Suprapubic skin (tissue), 4 donors: ENCODE data around the gene EPHB4. TPM values are rescaled to one million over a fixed set of nuclear protein-coding genes. Genes with fewer than 3 reads are reported as not detected.
A peak's percentile ranks its signal among the peaks of the same experiment; 100 is the strongest.

Source experiments
- DNase-seq, 2 donors: peaks; one replicate each; pipeline ENCODE4 v3.0.0-alpha.2; 2019; ENCODE audit warnings: low spot score in 2 of 2
- H3K27ac ChIP-seq: fragments of 200-600 bp; sonication (generic); one replicate; pipeline ENCODE4 v1.5.1; 2019
- H3K27me3 ChIP-seq: fragments of 200-600 bp; sonication (generic); one replicate; pipeline ENCODE4 v1.5.1; 2019
- H3K36me3 ChIP-seq: fragments of 200-600 bp; sonication (generic); one replicate; pipeline ENCODE4 v1.5.1; 2019
- H3K4me1 ChIP-seq: fragments of 200-600 bp; sonication (generic); one replicate; pipeline ENCODE4 v1.5.1; 2019
- H3K4me3 ChIP-seq: fragments of 200-600 bp; sonication (generic); one replicate; pipeline ENCODE4 v1.5.1; 2019; ENCODE audit warnings: mild to moderate bottlenecking
- H3K9me3 ChIP-seq: fragments of 200-600 bp; sonication (generic); one replicate; pipeline ENCODE4 v1.5.1; 2019
- EP300 ChIP-seq: sonication (generic); formaldehyde crosslinking; IDR thresholded peaks from one replicate; pipeline ENCODE4 v1.6.1; 2017; ENCODE audit warnings: antibody characterized with exemption
- POLR2A ChIP-seq, 2 donors: fragments of 450-650 bp; IDR thresholded peaks; one replicate each; pipeline ENCODE4 v1.6.1; 2017; ENCODE audit warnings: antibody characterized with exemption in 2 of 2, mild to moderate bottlenecking in 2 of 2, moderate library complexity in 2 of 2
- POLR2AphosphoS5 ChIP-seq, 3 donors: sonication (generic); formaldehyde crosslinking; IDR thresholded peaks; one replicate each; pipeline ENCODE4 v1.6.1; 2017; ENCODE audit warnings: antibody characterized with exemption in 3 of 3
- WGBS: methylation state at CpG from one replicate; pipeline ENCODE4 v1.1.5; 2018; 5-methylcytosine and 5-hydroxymethylcytosine counted together
- total RNA-seq, 4 donors: library from RNA; depleted of rRNA; stranded (reverse); fragments of >200 nt; gene quantifications; one replicate each; pipeline ENCODE4 v1.1.0, GENCODE V29; 2016
- TF ChIP-seq, protein P1 (sequence below), 2 donors: fragments of 200-600 bp in 1 of 2; fragments of 450-650 bp in 1 of 2; sonication (generic) in 1 of 2; IDR thresholded peaks; one replicate each; pipeline ENCODE4 v1.5.1; 2016 to 2019; ENCODE audit warnings: antibody characterized with exemption in 2 of 2, mild to moderate bottlenecking in 1 of 2, moderate library complexity in 1 of 2

Gene EPHB4
- total RNA-seq, 4 donors from 2014 or later = 58.1 to 84.6 (median 81.6) TPM

DNA sequence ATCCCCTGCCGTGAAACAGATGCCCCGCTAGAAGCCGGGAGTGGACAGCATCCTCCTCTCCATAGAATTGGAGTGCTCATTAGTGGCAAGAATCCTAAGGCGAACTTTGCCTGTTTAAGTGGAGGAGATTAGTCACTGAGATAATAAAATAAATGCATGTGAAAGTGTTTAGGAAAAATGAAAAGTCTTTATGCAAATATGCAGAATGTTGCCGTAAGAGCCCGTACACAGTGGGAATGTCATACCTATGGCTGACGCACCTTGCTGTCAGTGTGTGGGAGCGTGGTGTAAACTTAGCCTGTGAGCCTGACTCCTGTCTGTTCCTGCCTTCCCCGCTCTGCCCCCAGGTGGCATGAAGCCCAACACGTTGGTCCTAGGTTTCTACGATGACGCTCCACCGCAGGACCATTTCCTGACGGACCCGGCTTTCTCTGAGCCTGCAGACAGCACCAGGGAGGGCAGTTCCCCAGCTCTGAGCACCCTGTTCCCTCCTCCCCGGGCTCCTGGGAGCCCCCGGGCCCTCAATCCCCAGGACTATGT lies 38.1 kb upstream of the EPHB4 start:
- peaks cover 40% of the 10 kb centered on the region for H3K4me1 ChIP-seq
- H3K9me3 ChIP-seq = no peaks in the 10 kb centered on the region
- peak overlapping the region; percentile 94 for H3K4me3 ChIP-seq
- 36% methylated on average over 17 of the region's 17 CpGs for WGBS
- no peak for DNase-seq
- H3K36me3 ChIP-seq = peaks cover 30% of the 10 kb centered on the region
- H3K27me3 ChIP-seq = no peaks in the 10 kb centered on the region
- TF ChIP-seq EP300 (no peak), POLR2A (IDR thresholded peaks at IDR 0.05) (no peak), POLR2AphosphoS5 (IDR thresholded peaks at IDR 0.05) (no peak)
- TF ChIP-seq, protein P1, sequence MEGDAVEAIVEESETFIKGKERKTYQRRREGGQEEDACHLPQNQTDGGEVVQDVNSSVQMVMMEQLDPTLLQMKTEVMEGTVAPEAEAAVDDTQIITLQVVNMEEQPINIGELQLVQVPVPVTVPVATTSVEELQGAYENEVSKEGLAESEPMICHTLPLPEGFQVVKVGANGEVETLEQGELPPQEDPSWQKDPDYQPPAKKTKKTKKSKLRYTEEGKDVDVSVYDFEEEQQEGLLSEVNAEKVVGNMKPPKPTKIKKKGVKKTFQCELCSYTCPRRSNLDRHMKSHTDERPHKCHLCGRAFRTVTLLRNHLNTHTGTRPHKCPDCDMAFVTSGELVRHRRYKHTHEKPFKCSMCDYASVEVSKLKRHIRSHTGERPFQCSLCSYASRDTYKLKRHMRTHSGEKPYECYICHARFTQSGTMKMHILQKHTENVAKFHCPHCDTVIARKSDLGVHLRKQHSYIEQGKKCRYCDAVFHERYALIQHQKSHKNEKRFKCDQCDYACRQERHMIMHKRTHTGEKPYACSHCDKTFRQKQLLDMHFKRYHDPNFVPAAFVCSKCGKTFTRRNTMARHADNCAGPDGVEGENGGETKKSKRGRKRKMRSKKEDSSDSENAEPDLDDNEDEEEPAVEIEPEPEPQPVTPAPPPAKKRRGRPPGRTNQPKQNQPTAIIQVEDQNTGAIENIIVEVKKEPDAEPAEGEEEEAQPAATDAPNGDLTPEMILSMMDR (IDR thresholded peaks at IDR 0.05) = no peak
- H3K27ac ChIP-seq = peak overlapping the region; percentile 98

DNA sequence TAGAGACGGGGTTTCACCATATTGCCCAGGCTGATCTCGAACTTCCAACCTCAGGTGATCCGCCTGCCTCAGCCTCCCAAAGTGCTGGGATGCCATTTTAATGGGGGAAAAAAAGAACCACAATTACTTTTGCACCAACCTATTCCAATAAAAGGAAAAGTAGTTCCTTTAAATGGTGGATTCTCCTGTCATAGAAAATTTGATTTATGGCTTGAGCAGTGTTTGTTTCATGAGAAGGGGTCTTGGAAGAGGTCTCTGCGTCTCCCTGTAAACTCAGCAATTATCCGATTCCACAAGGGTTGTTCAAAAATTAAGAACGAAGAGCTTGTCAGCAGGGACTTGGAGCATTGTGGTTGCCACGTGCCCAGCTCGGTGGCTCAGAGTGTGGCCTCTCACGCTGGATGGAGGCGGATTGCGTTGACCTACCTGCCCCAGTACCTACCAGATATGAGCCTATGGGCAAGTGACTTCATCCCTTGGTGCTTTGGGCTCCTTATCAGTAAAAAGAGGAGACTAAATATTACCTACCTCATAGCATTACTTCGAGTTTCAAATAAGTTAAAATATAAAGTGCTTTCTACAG lies 37.0 kb upstream of the EPHB4 start:
- no peak for DNase-seq
- Histone ChIP-seq H3K4me1 (peaks cover 40% of the 10 kb centered on the region), H3K27me3 (no peaks in the 10 kb centered on the region), H3K27ac (no peak overlapping the region), H3K9me3 (no peaks in the 10 kb centered on the region), H3K4me3 (no peak overlapping the region), H3K36me3 (peaks cover 34% of the 10 kb centered on the region)
- TF ChIP-seq POLR2A (IDR thresholded peaks at IDR 0.05) (no peak), EP300 (no peak), POLR2AphosphoS5 (IDR thresholded peaks at IDR 0.05) (no peak)
- TF ChIP-seq, protein P1 (IDR thresholded peaks at IDR 0.05) = no peak
- WGBS = 92% methylated on average over 10 of the region's 12 CpGs

DNA sequence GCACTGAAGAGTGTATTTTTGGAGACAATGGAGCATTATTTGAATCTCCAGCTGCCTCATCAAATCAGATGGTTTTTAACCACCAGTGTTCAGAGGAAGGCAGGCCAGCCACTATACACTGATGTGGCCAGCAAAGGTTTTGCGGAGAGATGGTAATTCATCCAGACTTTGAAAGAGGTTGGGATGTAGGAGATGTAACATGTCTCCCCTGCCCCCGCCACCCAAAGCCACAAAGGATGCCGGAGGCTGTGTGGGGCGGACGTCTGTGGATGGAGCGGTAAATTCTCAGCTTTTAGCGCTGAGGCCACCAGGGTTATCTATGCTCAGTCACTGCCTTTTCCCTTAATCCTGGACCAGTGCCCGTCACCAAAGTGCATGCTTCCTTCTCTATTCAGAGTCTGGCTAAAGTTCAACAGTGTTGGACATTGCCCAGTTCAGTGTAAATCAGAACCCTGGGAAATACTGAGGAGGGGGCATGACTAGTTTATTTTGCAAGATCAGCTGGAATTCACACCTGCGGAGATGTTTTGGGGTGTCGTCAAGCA lies 36.2 kb upstream of the EPHB4 start:
- H3K9me3 ChIP-seq = no peaks in the 10 kb centered on the region
- H3K4me3 ChIP-seq = no peak overlapping the region
- H3K27me3 ChIP-seq = no peaks in the 10 kb centered on the region
- H3K4me1 ChIP-seq = peaks cover 31% of the 10 kb centered on the region
- H3K36me3 ChIP-seq = peaks cover 36% of the 10 kb centered on the region
- no peak for DNase-seq
- 84% methylated on average over 10 of the region's 10 CpGs for WGBS
- H3K27ac ChIP-seq = no peak overlapping the region
- TF ChIP-seq, protein P1 (IDR thresholded peaks at IDR 0.05) = no peak
- TF ChIP-seq POLR2AphosphoS5 (IDR thresholded peaks at IDR 0.05) (no peak), EP300 (no peak), POLR2A (IDR thresholded peaks at IDR 0.05) (no peak)

DNA sequence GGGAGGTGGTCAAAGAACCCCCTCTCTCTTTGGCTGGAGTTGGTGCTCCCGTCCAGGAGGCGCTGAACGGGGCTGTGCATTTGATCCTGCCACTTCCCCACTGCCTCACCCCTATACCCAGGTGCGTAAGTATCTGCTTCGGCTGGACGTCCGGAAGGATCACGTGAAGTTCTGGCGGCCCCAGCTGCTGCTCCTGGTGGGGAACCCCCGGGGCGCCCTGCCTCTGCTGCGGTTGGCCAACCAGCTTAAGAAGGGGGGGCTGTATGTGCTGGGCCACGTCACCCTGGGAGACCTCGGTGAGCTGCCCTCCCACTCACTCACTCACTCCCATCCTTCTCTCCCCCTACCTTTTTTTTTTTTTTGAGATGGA lies 34.3 kb upstream of the EPHB4 start:
- TF ChIP-seq, protein P1 (IDR thresholded peaks at IDR 0.05) = no peak
- TF ChIP-seq POLR2A (IDR thresholded peaks at IDR 0.05) (no peak), POLR2AphosphoS5 (IDR thresholded peaks at IDR 0.05) (no peak)
- H3K36me3 ChIP-seq = peaks cover 44% of the 10 kb centered on the region
- no peaks in the 10 kb centered on the region for H3K27me3 ChIP-seq
- H3K4me3 ChIP-seq = no peak overlapping the region
- no peak for DNase-seq
- no peak overlapping the region for H3K27ac ChIP-seq
- H3K4me1 ChIP-seq = peaks cover 17% of the 10 kb centered on the region
- H3K9me3 ChIP-seq = no peaks in the 10 kb centered on the region
- 94% methylated on average over 13 of the region's 14 CpGs for WGBS

DNA sequence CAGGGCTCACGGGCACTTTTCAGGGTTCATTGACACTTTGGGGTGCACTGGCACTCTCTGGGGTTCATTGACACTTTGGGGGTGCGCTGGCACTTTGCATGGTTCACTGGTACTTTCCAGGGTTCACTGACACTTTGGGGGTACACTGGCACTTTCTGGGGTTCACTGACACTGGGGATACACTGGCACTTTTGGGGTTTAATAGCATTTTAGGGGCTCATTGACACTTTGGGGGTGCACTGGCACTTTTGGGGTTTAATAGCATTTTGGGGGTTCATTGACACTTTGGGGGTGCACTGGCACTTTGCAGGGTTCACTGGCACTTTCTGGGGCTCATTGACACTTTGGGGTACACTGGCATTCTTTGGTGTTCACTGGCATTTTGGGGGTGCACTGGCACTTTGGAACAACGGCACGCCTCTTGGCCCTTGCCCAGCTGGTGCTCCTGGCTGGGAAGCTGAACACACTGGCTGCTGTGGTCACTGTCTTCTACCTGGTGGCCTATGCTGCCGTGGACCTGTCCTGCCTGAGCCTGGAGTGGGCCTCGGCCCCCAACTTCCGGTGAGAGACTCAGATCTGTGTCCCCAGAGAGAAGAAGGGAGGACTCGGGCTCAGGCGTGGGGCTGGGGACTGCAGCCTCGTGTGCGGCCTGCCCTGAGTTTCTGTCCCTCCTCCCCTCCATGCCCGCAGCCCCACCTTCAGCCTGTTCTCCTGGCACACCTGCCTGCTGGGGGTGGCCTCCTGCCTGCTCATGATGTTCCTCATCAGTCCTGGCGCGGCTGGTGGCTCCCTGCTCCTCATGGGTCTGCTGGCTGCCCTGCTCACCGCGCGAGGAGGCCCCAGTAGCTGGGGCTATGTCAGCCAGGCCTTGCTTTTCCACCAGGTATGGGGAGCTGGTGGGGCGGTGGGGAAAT lies 33.6 kb upstream of the EPHB4 start:
- peaks cover 50% of the 10 kb centered on the region for H3K36me3 ChIP-seq

More for the DNA sequence above, 33.6 kb upstream of the EPHB4 start:
- no peak for DNase-seq
- Histone ChIP-seq H3K27me3 (no peaks in the 10 kb centered on the region), H3K4me1 (peaks cover 11% of the 10 kb centered on the region), H3K9me3 (no peaks in the 10 kb centered on the region), H3K4me3 (no peak overlapping the region), H3K27ac (no peak overlapping the region)
- TF ChIP-seq, protein P1 (IDR thresholded peaks at IDR 0.05) = no peak
- TF ChIP-seq POLR2A (IDR thresholded peaks at IDR 0.05) (no peak), POLR2AphosphoS5 (IDR thresholded peaks at IDR 0.05) (no peak), EP300 (no peak)
- WGBS = 98% methylated on average over 5 of the region's 18 CpGs
